HG03025 (cell line): ENCODE measurements around the gene NEXN.
A peak's percentile ranks its signal among the peaks of the same experiment; 100 is the strongest.
"Not testable (repeated sequence)": the region's sequence is repeated elsewhere in the genome, so short reads cannot be mapped to it uniquely, and the experiment has no call there.

Source experiments
- ATAC-seq: cut with Tn5 transposase; IDR thresholded peaks from one replicate; pipeline ENCODE4 v1.9.1; 2021; ENCODE audit warnings: mild to moderate bottlenecking, moderate library complexity; ENCODE audit not compliant: unreplicated experiment, low FRiP score

NEXN gene

DNA sequence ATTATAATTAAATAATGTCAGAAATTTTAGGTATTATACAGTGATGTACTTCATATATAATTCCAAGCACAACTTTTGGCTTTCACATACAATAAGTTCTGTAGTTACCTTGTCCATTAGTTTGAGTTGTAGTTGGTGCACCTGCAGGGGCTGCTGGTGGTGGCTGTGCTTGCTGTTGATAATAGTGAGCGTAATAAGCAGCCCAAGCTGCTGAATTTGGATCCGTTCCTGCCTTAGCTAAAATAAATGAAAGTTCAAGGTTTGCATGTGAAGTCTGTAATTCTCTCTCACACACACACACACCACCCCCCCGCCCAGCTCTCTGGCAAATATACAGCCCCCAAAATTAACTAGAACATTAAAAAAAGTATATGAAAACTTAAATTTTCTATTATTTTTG, 68.0 kb downstream of the NEXN start:
- no peak for ATAC-seq

DNA sequence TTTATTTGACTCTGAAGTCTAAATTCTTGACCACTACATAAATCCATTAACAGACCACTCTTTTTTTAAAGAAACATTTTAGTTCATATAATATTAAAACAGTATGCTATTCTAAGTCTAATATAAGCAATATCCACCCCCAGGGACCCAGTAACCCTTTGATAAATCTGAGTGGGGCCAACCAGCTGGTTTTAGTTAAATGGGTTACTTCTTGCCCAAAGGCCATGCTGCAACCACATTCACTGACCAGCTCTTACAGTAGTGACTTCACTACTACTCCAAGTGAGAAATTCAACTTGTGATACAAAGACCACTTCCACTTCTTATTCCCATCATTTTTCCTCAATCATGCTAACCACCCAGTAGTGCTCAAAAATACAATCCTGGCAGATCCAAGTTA, 70.0 kb downstream of the NEXN start:
- no peak for ATAC-seq

DNA sequence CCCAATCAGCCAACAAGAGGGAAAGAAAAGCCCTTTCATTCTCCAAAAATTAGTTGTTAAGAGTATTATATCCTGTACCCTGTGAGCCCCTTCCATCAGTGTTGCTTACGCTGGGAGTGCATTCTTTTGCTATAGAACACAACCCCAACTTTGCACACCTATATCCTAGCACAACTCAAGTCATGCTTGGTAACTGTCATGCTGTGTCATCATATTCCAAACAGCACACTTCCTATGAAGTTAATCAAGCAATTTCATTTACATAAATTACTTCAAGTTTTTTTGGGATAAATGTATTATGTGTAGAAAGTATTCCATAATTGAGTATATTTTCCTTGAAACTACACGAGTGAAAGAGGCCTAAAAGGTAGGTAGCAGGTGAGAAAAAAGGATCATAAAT, 70.4 kb downstream of the NEXN start:
- no peak for ATAC-seq

DNA sequence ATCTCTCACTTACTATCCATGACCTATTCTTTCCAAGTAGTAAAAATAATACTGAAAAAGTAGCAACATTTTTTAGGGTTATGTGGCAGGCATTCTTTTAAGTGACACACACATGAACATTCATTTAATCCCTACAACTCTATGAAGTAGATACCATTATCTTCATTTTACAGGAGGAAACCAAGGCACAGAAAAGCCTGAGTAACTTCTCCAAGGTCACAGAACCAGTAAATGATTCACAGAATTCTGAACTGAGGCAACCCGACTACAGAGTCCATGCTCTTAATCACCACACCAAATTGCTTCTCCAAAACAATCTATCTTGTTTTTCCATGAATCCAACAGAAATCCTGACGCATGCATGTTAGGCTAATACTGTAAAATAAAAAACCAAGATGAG, 73.0 kb downstream of the NEXN start:
- no peak for ATAC-seq

DNA sequence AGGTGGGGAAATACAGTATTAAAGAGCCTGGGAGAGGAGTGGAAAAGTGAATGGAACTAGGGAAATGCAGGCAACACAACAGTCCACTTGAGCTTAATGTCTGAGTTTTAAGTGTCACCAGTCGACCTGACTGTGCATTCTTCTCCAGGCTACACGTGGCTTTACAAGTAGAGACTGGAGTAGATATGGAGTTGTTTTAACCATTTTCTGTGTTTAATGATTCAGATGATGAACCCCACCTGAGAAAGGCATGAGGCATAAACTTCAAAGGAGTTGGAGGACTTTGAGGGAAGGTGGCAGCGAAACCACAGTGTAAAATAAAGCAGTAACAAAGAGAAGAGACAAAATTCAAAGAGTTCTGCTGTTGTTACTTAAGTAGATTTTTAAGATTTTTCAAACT, 77.9 kb downstream of the NEXN start:
- no peak for ATAC-seq

DNA sequence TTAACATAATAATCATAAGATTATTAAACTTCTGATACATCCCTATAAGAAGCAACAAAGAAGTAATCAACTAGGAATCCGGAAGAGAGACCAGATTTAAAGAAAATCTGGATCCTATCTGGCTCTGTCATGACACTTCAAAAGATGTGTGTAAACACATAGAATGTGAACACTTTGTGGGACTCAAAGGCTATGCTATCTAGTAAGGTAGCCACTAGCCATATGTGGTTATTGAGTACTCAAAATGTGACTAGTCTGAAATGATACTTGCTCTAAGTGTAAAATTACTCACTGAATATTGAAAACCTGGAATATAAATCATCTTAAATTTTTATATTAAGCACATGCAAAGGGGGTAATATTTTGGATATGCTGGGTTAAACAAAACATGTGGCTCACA, 81.8 kb downstream of the NEXN start:
- ATAC-seq, result no peak

DNA sequence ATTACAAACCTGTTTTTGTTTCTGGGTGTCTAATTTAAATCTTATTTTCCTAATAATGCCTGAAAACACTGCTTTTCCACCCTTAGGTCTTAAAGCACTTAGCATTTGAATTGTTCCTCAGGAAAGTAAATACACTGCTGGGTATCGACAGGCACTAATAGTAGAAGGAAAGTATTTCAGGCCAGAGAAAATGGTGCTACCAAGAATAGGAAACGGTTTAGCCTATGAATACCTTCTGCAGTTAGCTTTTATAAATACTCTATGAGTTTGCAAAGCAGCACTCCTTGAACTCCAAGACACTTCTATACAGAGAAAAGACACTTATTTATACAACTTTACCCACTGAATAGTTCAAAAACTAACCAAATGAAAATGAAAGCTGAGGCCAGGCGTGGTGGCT, 83.7 kb downstream of the NEXN start:
- no peak for ATAC-seq

DNA sequence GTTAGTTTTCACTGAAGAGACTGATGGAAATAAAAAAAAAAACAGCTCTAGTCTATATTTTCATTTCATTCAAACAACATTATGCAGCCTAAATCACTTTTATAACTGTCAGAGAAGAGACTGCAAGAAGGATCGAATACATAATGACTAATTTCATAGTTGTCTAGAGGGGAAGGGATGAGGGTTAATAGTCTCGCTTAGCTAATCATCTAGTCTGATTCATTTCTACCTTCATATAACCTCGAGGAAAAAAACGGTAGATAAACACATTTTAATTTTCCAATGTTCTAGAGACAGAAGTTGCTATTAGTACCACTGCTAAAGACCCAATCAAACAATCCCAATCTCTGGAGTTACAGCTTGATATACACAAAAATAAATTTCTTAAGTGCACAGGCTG, 87.0 kb downstream of the NEXN start:
- no peak for ATAC-seq

DNA sequence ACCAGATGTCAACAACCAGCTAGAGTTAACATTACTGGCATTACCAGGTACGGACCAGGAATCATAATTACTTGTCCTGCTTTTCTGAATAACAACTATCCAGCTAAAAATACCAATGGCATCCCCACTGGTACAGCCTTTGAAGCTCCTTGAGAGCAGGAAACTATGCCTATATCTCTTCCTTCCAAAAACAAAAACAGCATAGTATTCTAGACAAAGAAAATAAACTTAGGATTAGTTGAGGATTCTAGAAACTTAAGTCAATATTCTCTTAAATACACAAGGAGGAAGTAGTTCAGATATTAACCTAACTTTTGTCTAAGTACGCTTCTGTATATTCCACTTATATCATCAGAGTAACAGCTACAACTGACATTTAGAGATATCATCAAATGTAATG, 87.5 kb downstream of the NEXN start:
- ATAC-seq, result no peak

DNA sequence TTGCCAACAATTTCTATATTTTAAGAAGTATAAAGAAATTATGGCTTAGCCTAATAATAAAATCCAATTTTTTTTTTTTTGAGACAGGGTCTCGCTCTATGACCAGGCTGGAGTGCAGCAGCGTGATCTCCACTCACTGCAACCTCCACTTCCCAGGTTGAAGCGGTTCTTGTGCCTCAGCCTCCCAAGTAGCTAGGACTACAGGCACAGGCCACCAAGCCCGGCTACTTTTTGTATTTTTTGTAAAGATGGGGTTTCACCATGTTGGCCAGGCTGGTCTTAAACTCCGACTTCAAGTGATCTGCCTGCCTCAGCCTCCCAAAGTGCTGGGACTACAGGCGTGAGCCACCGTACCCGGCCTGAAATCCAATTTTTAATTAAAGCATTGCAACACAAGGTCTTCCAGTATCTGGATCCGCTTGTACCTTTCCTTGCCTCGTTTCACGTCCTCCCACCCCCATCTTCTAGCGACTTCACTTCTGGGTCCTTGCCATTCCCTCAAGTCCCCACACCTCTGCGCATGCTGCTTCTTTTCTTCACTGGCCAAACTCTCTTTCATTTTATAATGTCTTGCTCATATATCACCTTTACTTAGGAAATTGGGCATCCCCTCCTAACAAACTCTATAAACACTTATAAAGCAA, 88.1 kb downstream of the NEXN start:
- ATAC-seq, result no peak

DNA sequence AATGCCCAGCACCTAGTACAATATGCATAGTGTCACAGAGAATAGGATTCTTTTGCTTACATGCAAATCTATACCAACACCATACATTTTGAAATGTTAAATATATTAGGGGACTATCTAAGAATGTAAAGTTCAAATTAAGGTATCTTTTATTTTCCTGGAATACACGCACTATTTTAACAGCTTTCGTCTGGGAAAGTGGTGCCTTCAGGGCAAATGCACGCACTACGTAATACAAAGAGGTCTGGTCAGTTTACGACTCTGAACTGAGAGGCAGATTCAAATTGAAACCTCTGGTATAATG, 89.5 kb downstream of the NEXN start:
- ATAC-seq, result no peak

DNA sequence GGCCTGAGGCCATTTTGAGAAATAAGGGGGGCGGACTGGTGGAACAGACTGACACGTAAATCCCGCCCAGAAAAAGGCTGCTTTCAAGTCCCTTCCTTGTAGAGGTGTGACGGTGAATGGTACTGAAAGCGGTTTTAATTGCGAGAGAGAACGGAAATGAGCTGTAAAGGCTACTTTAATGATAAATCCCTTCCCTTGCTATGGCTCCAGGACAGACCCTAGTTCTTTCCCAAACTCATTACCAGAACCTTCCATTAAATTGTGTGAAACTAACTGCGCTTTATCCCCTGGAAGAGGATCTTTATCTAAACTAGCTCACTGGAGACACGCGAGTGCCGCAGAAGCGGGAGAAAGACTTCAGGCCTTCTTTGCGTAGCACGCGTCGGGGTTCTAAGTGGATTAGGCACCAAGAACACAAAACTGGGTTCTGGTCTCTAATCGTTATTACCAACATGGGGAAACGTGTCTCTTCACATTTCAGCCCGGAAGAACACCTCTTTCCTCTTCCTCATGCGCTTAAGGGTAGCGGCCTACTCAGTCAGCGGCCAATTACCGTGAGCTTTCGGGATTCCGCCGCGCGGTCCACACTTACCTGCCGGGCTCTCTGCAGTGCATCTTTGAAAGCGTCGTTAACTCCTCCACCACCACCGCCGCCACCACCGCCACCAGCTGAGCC, 90.0 kb downstream of the NEXN start:
- ATAC-seq, result peak; percentile 65

DNA sequence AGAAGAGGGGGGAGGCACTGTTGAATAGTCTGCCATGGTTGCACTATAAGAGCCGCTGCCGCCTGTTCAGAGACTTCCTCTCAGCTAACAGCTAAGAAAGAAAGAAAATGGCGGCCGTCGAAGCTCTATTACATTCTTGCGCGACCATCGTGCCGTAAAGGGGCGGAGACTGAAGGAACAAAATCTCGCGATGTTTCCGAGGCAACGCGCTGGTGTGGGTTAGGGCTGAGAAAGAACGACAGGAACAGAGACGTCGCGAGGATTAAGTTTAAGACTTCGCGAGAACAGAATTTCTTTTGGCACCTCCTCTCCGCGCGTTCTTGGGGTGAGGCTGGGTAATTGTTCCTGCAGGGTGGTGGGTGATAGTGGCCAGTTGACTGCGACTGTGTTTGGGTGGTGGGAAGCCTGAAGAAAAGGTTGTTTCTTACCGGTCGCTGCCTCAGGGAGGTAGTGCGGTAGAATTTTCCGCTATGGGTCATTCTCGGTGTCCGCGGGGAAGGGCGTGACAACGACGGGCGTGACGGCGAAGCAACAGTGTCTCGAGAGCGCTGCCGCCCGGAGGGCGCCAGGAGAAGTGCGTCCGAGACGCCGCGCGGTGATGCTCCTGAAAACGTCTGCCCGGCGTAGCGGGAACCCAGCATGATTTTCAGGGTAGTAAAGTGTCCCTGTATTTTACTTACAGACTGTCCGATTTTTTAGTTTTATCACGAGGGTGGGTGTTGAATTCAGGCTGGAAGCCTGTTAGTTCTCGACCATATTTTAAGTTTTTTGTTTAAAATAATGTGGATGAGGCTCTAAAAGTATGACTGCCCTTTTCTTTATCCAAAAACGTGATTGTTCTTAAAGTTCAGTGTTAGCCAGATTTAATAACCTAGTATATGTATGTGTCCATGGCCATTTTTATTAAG, 90.8 kb downstream of the NEXN start, which contains the start of gene FUBP1:
Gene FUBP1, minus strand, starts transcription at position 104 of the 908 bp plus-strand sequence. Its CDS starts 68 bp downstream, at position 36.
- ATAC-seq, result peak; percentile 74

DNA sequence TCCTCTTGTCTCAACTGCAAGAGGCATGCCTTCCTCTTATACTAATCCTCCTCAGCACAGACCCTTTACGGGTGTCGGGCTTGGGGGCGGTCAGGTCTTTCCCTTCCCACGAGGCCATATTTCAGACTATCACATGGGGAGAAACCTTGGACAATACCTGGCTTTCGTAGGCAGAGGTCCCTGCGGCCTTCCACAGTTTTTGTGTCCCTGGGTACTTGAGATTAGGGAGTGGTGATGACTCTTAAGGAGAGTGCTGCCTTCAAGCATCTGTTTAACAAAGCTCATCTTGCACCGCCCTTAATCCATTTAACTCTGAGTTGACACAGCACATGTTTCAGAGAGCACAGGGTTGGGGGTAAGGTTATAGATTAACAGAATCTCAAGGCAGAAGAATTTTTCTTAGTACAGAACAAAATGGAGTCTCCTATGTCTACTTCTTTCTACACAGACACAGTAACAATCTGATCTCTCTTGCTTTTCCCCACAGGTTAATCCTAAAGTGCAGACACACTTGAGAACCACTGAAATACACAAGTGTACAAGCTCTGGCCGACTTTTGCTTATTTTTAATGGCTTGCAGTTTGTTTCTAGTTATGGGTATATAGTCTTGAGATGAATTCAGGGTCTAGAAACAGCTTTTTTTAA, 95.0 kb downstream of the NEXN start:
- ATAC-seq, result not testable (repeated sequence)

DNA sequence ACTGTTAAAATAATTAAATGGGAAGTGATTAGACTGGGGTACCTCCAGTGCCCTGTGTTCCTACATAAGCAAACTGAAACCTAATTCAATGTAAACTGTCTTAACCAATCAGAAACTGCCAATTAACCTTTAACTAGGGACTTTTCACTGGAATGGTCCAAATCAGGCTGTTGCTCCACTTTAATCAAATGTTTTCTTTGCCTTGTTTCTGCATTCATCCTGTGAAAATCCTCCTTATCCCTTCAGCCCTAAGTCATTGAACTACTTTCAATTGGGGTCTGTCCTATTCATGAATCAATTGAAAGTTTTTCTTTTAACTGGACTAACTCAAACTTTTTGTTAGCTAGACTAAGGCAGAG, 95.6 kb downstream of the NEXN start:
- ATAC-seq, result no peak

DNA sequence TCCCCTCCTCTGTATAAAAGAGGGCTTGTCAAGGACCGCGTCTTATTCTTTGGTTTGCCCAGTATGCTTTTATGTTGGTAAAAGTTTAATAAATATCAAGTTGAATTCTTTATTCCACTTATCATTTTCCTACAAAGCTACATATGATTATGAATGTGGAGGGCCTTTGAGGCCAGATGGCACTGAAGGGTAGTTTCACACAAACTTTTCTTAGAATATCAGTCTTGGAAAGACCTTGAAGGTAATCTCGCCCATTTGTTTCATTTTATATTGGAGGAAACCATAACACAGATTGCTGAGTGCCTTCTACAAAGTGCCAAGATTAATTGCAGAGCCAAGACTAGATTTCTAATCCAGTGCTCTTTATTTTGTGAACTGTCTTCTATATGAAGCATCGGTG, 96.2 kb downstream of the NEXN start:
- ATAC-seq, result no peak

DNA sequence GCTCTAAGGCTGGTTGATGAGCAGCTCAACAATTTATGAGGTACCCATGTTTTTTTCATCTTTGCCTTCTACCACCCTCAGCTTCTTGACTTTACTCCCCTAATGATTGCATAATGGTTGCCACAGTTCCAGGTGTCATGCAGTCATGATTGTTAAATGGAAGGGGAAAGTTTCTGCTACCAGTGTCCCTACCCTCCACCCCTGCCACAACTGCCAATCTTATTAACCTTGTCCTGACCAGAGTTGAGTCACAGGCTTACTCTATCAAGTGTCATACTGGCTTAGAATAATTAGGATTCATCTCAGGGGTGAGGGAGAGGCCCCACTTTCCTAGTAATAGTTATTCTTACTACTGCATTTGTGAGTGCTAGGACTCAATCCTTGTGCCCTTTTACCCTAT, 98.4 kb downstream of the NEXN start:
- no peak for ATAC-seq

DNA sequence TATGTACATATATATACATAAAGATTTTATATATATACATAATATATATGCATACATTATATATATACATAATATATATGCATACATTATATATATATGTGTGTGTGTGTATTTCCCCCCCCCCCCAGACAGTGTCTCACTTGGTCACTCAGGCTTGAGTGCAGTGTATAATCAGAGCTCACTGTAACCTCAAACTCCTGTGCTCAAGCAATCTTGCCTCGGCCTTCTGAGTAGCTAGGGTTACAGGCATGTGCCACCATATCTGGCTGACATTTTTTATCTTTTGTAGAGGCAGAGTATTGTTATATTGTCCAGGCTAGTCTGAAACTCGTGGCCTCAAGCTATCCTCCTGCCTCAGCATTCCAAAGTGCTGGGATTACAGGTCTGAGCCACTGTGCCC, 99.5 kb downstream of the NEXN start:
- no peak for ATAC-seq

DNA sequence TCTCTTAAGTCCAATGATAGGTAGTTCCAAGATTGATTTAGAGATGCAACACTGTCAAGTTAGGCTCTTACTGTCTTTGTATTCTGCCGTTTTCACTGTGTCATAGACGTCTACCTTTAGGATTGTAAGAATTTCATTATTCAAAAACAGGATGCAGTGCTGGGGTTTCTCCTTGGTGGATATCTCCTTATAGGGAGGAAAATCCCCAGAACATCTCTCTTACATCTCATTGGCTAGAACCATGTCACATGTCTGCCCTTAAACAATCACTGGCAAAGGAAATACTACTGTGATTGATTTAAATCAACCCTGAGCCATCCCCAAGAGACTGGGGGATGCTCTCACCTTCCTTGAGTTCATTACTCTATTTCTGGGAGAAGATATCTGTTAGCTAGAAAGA, 101.3 kb downstream of the NEXN start:
- no peak for ATAC-seq

DNA sequence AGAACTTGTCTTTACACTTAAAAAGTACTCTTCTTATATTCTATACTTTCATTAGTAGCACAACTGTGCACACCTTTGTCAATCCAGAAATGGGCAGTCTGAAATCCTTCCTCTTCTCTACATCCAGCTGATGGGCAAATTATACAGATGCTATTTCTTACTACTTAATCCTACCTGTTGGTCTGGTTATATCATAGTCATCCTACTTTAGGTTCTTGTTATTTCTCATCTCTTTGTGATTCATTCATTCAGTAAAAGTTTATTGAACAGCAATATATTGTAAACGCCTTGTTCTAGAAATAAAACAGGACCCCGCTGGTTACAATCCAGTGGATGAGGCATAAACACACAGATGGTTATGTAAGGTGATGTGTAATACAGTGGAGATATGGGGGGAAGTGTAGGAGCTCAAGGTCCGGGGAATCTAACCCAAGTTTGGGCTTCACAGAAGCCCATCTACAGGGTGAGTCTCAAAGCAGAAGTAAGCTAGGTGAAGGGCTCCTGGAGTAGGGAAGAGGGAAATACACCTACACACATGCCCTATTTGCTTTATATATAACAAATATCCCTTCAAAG, 102.3 kb downstream of the NEXN start:
- ATAC-seq, result no peak

DNA sequence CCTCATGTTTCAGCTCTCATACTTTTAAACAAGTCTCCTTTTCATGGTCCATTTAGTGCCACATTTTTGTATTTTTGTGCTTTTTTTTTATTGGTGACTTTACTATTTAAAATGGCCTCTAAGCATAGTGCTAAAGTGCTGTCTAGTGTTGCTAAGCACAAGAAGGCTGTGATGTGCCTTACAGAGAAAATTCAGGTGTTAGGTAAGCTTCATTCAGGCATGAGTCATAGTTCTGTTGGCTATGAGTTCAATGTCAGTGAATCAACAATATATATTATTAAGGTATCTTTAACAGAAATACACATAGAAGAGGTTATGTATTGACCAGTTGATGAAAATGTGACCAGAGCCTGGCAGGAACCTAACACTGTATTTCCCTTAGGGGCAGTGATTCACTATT, 103.2 kb downstream of the NEXN start:
- no peak for ATAC-seq
